Measurements from ENCODE around the gene CHRNB1.

The CHRNB1 gene

GRCh38 chr17:7459961-7460545 lies 15.2 kb downstream of the CHRNB1 start:
- TF ChIP-seq ZFX (IDR thresholded peaks at IDR 0.05) (no peak), CTCF (conservative IDR thresholded peaks at IDR 0.05) (no peak)
- H3K27ac ChIP-seq, result no peak overlapping the region

- TF ChIP-seq CTCF (conservative IDR thresholded peaks at IDR 0.05) (no peak), ZFX (IDR thresholded peaks at IDR 0.05) (no peak)
- no peak overlapping the region for H3K27ac ChIP-seq
Measured at GRCh38 chr17:7460850-7461660, 16.2 kb downstream of the CHRNB1 start.

- TF ChIP-seq CTCF (conservative IDR thresholded peaks at IDR 0.05), result no peak
- TF ChIP-seq ZFX (IDR thresholded peaks at IDR 0.05), result no peak
- H3K27ac ChIP-seq, result no peak overlapping the region
Measured at GRCh38 chr17:7462474-7463371, 17.9 kb downstream of the CHRNB1 start.

- no peak for TF ChIP-seq ZFX (IDR thresholded peaks at IDR 0.05)
- TF ChIP-seq CTCF (conservative IDR thresholded peaks at IDR 0.05), result no peak
- no peak overlapping the region for H3K27ac ChIP-seq
Measured at GRCh38 chr17:7463372-7463846, 18.5 kb downstream of the CHRNB1 start.

GRCh38 chr17:7464081-7464480 lies 19.2 kb downstream of the CHRNB1 start:
- TF ChIP-seq CTCF (conservative IDR thresholded peaks at IDR 0.05), result no peak
- TF ChIP-seq ZFX (IDR thresholded peaks at IDR 0.05), result no peak
- no peak overlapping the region for H3K27ac ChIP-seq

GRCh38 chr17:7465597-7466275 lies 20.9 kb downstream of the CHRNB1 start:
- no peak for TF ChIP-seq CTCF (conservative IDR thresholded peaks at IDR 0.05)
- no peak for TF ChIP-seq ZFX (IDR thresholded peaks at IDR 0.05)
- no peak overlapping the region for H3K27ac ChIP-seq

Measured in C4-2B (cell line).